Omental fat pad (tissue), 4 donors: Measurements from ENCODE around the gene EPM2AIP1. TPM values are rescaled to one million over a fixed set of nuclear protein-coding genes. Genes with fewer than 3 reads are reported as not detected.
A peak's percentile ranks its signal among the peaks of the same experiment; 100 is the strongest.

Experiments used
- ATAC-seq: fragments of 150-250 bp; one replicate; pipeline ENCODE4 v1.9.1; 2016; ENCODE audit warnings: mild to moderate bottlenecking, moderate library complexity; ENCODE audit not compliant: low FRiP score
- DNase-seq: peaks from one replicate; pipeline ENCODE4 v3.0.0-alpha.2; 2019; ENCODE audit warnings: low spot score
- total RNA-seq, 4 donors: library from RNA; depleted of rRNA; stranded (reverse); fragments of >200 nt; gene quantifications; one replicate each; pipeline ENCODE4 v1.1.0, GENCODE V29; 2016
- TF ChIP-seq, protein P1 (sequence below), 3 donors: fragments of 450-650 bp; IDR thresholded peaks; one replicate each; pipeline ENCODE4 v1.5.1; 2016 to 2017; ENCODE audit warnings: antibody characterized with exemption in 3 of 3, mild to moderate bottlenecking in 3 of 3, moderate library complexity in 2 of 3

The EPM2AIP1 gene
- total RNA-seq, 4 donors from 2014 or later, result 9.6 to 14.3 (median 10.1) TPM

DNA sequence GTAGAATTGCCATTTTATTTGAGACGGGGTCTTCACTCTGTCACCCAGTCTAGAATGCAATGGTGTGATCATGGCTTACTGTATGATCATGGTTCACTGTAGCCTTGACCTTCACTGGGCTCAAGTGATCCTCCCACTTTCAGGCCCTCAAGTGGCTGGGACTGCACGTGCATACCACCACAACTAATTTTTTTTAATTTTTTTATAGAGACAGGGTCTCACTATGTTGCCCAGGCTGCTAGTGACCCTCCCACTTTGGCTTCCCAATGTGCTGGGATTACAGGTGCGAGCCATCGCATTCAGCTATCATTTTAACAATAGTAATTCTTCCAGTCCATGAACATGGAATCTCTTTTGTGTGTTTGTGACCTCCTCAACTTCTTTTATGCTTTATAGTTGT lies 11.9 kb downstream of the EPM2AIP1 start:
- ATAC-seq, result no peak
- no peak for DNase-seq
- TF ChIP-seq, protein P1, sequence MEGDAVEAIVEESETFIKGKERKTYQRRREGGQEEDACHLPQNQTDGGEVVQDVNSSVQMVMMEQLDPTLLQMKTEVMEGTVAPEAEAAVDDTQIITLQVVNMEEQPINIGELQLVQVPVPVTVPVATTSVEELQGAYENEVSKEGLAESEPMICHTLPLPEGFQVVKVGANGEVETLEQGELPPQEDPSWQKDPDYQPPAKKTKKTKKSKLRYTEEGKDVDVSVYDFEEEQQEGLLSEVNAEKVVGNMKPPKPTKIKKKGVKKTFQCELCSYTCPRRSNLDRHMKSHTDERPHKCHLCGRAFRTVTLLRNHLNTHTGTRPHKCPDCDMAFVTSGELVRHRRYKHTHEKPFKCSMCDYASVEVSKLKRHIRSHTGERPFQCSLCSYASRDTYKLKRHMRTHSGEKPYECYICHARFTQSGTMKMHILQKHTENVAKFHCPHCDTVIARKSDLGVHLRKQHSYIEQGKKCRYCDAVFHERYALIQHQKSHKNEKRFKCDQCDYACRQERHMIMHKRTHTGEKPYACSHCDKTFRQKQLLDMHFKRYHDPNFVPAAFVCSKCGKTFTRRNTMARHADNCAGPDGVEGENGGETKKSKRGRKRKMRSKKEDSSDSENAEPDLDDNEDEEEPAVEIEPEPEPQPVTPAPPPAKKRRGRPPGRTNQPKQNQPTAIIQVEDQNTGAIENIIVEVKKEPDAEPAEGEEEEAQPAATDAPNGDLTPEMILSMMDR (IDR thresholded peaks at IDR 0.05), result no peak

DNA sequence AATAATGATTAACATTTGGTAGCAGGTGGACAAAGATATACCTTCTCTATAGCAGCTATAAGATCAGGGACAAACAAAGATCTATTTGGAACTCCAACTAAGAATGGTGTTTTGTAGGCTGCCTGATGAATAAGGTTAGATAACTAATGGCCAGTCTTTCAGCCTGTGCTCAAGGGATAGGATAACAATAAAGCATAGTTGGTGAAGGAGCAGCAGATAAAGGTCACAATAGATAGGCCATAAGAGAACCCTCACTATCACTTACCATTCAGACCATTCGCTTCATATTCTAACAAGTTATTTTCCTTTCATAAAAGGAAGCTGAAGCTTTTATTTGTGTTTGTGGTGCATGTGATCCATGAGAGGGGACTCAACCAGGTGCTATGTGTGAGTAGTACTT lies 19.8 kb downstream of the EPM2AIP1 start:
- TF ChIP-seq, protein P1 (IDR thresholded peaks at IDR 0.05), result no peak
- DNase-seq, result no peak
- no peak for ATAC-seq

DNA sequence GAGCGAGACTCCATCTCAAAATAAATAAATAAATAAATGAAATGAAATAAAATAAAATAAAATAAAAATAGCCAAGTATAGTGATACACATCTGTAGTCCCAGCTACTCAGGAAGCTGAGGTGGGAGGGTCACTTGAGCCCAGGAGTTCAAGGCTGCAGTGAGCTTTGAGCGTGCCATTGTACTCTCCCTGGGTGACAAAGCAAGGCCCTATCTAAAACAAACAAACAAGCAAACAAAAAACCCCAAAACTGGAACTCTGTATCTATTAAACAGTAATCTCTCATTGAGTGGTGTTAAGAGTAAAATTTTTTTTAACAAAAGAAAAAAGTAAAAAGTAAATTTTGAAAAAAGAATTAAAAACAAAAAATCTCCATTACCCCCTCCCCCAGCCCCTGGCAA lies 20.8 kb downstream of the EPM2AIP1 start:
- TF ChIP-seq, protein P1 (IDR thresholded peaks at IDR 0.05), result no peak
- ATAC-seq, result no peak
- DNase-seq, result no peak

DNA sequence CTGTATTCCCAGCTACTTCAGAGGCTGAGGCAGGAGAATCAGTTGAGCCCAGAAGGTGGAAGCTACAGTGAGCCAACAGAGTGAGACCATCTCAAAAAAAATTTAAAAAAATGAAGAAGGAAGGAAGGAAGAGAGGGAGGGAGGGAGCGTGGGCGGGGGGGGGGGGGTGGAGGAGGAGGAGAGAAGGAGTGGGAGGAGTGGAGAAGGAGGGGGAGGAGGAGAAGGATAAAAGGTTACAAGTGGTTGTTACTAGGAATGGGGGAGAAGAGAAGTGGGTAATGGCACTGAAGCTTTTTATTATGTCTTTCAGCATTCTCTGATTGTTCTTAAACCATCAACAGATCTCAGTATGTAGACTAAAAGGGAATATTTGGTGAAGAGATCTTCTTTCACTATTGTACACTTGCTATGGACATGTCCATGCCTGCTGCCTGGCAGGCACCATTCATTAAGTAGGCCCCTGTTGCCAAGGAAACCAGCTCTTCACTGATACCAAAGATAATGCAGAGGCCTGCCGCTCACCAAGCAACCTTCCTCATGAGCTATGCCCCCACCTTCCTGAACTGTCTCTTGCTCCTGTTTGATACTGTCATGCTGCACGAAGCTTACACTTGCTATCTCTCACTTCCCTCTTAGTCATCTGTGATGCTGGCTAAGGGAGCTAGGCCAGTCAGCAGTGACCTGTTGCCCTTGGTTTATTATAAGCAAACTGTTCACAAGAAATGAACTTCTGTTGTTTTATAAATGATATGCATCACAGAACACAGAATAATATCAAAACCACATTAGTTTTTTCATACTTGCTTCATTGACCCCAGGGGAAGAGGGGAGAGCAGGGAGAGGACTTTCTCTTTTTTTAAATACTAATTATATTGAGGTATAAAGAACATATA lies 23.1 kb downstream of the EPM2AIP1 start:
- TF ChIP-seq, protein P1 (IDR thresholded peaks at IDR 0.05), result no peak
- ATAC-seq (peak; percentile 93), DNase-seq (no peak)

DNA sequence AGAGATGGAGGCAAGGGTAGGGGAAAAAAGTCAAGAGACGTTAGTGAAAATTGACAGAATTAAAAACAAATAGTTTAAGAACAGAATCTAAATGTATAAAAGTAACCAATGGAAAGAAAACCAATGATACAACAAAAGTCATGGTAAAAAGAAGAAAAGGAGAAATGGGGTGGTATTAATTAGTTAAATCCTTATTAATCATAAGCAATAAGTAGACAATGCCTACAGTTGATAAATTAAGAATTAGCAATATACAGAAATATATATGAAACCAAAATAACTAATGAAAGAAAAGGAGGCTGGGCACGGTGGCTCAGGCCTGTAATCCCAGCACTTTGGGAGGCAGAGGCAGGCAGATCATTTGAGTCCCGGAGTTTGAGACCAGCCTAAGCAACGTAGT lies 23.8 kb downstream of the EPM2AIP1 start:
- DNase-seq, result no peak
- TF ChIP-seq, protein P1 (IDR thresholded peaks at IDR 0.05), result no peak
- no peak for ATAC-seq

DNA sequence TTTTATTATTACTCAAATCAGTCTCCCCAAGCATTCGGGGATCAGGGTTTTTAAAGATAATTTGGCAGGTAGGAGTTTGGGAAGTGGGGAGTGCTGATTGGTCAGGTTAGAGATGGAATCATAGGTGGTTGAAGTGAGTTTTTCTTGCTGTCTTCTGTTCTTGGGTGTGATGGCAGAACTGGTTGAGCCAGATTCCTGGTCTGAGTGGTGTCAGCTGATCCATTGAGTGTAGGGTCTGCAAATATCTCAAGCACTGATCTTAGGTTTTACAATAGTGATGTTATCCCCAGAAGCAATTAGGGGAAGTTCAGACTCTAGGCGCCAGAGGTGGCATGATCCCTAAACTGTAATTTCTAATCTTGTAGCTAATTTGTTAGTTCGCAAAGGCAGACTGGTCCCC lies 27.5 kb downstream of the EPM2AIP1 start:
- ATAC-seq, result no peak

More for the DNA sequence above, 27.5 kb downstream of the EPM2AIP1 start:
- no peak for DNase-seq
- TF ChIP-seq, protein P1 (IDR thresholded peaks at IDR 0.05), result no peak
